GM19025 (cell line): ENCODE data around the gene RFX4.

ENCODE experiments used
- ATAC-seq: cut with Tn5 transposase; IDR thresholded peaks from one replicate; pipeline ENCODE4 v1.9.1; 2021; ENCODE audit warnings: mild to moderate bottlenecking, low read depth, moderate library complexity; ENCODE audit not compliant: unreplicated experiment

Gene RFX4

GRCh38 chr12:106783515-106783914, 200.7 kb downstream of the RFX4 start:
- ATAC-seq = no peak

- no peak for ATAC-seq
These were observed 207.2 kb downstream of the RFX4 start for GRCh38 chr12:106790020-106790419.

GRCh38 chr12:106791531-106791930, 208.7 kb downstream of the RFX4 start:
- no peak for ATAC-seq

GRCh38 chr12:106794369-106794768, 211.6 kb downstream of the RFX4 start:
- ATAC-seq = no peak

GRCh38 chr12:106801167-106801708, 218.4 kb downstream of the RFX4 start:
- ATAC-seq = no peak

GRCh38 chr12:106801830-106802533, 219.2 kb downstream of the RFX4 start:
- ATAC-seq = no peak

- no peak for ATAC-seq
These were observed 221.9 kb downstream of the RFX4 start for GRCh38 chr12:106804668-106805067.
